GM23338 (cell line): ENCODE results near the gene APOL5. TPM values are rescaled to one million over a fixed set of nuclear protein-coding genes. Genes with fewer than 3 reads are reported as not detected.

Source experiments
- ATAC-seq: fragments of 200-7000 bp; cut with Tn5 transposase; 3 replicates; pipeline ENCODE4 v1.9.1; 2020
- DNase-seq: peaks from one replicate; pipeline ENCODE4 v3.0.0-alpha.2; 2015; ENCODE audit warnings: low spot score
- H2AFZ ChIP-seq: fragments of 200-600 bp; sonication (generic); 2 replicates; pipeline ENCODE4 v1.8.0; 2016; ENCODE audit warnings: antibody characterized with exemption, mild to moderate bottlenecking, moderate library complexity
- H3F3A ChIP-seq: fragments of 200-600 bp; sonication (generic); replicated peaks from 2 replicates; pipeline ENCODE4 v1.8.0; 2017; ENCODE audit warnings: antibody characterized with exemption, mixed run types, low read depth
- H3K27ac ChIP-seq: fragments of 200-600 bp; sonication (generic); 2 replicates; pipeline ENCODE4 v1.6.1; 2016; ENCODE audit warnings: low read depth
- H3K27me3 ChIP-seq: fragments of 200-600 bp; sonication (generic); 2 replicates; pipeline ENCODE4 v1.8.0; 2016; ENCODE audit warnings: mild to moderate bottlenecking, mixed run types, moderate library complexity; ENCODE audit not compliant: insufficient read depth
- H3K36me3 ChIP-seq: fragments of 200-600 bp; sonication (generic); 2 replicates; pipeline ENCODE4 v1.8.0; 2016; ENCODE audit warnings: mild to moderate bottlenecking; ENCODE audit not compliant: insufficient read depth
- H3K4me1 ChIP-seq: fragments of 200-600 bp; sonication (generic); 2 replicates; pipeline ENCODE4 v1.8.0; 2016; ENCODE audit warnings: mild to moderate bottlenecking, moderate library complexity; ENCODE audit not compliant: insufficient read depth
- H3K4me2 ChIP-seq: fragments of 200-600 bp; sonication (generic); 2 replicates; pipeline ENCODE4 v1.7.1; 2017; ENCODE audit warnings: mixed run types
- H3K4me3 ChIP-seq: fragments of 200-600 bp; sonication (generic); 2 replicates; pipeline ENCODE4 v1.6.1; 2016; ENCODE audit warnings: mixed run types
- H3K79me2 ChIP-seq: fragments of 200-600 bp; sonication (generic); replicated peaks from 2 replicates; pipeline ENCODE4 v1.8.0; 2017; ENCODE audit warnings: mild to moderate bottlenecking; ENCODE audit not compliant: insufficient read depth
- H3K9me2 ChIP-seq: fragments of 200-600 bp; sonication (generic); 2 replicates; pipeline ENCODE4 v1.8.0; 2017; ENCODE audit not compliant: insufficient read depth
- H4K20me1 ChIP-seq: fragments of 200-600 bp; sonication (generic); replicated peaks from 2 replicates; pipeline ENCODE4 v1.8.0; 2017; ENCODE audit warnings: mild to moderate bottlenecking; ENCODE audit not compliant: insufficient read depth
- H3K27ac Mint-ChIP-seq: 2 replicates; pipeline ENCODE4 v1.8.0; 2020; ENCODE audit warnings: inconsistent platforms, mild to moderate bottlenecking, moderate library complexity, mixed read lengths
- H3K27me3 Mint-ChIP-seq: 3 replicates; pipeline ENCODE4 v1.8.0; 2022; ENCODE audit warnings: low read depth, mild to moderate bottlenecking, moderate library complexity, mixed read lengths, inconsistent platforms; ENCODE audit not compliant: insufficient read depth, poor library complexity
- H3K36me3 Mint-ChIP-seq: 3 replicates; pipeline ENCODE4 v1.8.0; 2021; ENCODE audit warnings: low read depth, mild to moderate bottlenecking, inconsistent platforms, moderate library complexity, mixed read lengths
- H3K4me1 Mint-ChIP-seq: 3 replicates; pipeline ENCODE4 v1.8.0; 2020; ENCODE audit warnings: mild to moderate bottlenecking, inconsistent platforms, mixed read lengths
- H3K4me3 Mint-ChIP-seq: 3 replicates; pipeline ENCODE4 v1.8.0; 2021; ENCODE audit warnings: moderate library complexity, mild to moderate bottlenecking, inconsistent platforms, mixed read lengths
- H3K9me3 Mint-ChIP-seq: 3 replicates; pipeline ENCODE4 v1.8.0; 2020; ENCODE audit warnings: moderate library complexity, mild to moderate bottlenecking, inconsistent platforms, mixed read lengths
- CTCF ChIP-seq, 2 experiments: fragments of 200-600 bp in 1 of 2; sonication (generic) in 1 of 2; conservative IDR thresholded peaks; 2 replicates each; pipeline versions ENCODE4 v1.5.1 to v1.6.1; 2016 to 2017; ENCODE audit warnings: antibody characterized with exemption in 2 of 2, low read depth in 2 of 2, mild to moderate bottlenecking in 2 of 2, moderate library complexity in 1 of 2
- EZH2 ChIP-seq: fragments of 200-600 bp; sonication (generic); IDR thresholded peaks from one replicate; pipeline ENCODE4 v1.8.0; 2017; ENCODE audit warnings: antibody characterized with exemption, mild to moderate bottlenecking, low read depth; ENCODE audit not compliant: unreplicated experiment
- POLR2AphosphoS5 ChIP-seq: IDR thresholded peaks from 2 replicates; pipeline ENCODE4 v1.6.1; 2016; ENCODE audit warnings: antibody characterized with exemption, low read depth
- STAT1 ChIP-seq: IDR thresholded peaks from one replicate; pipeline ENCODE4 v1.6.1; 2016; ENCODE audit warnings: antibody characterized with exemption; ENCODE audit not compliant: unreplicated experiment
- ZNF331 ChIP-seq: fragments of 250-450 bp; sonication (Bioruptor Pico); IDR thresholded peaks from 2 replicates; pipeline ENCODE4 v1.5.0; 2020; ENCODE audit warnings: low read depth, mild to moderate bottlenecking, moderate library complexity
- polyA plus RNA-seq: library from polyadenylated mRNA; unstranded; fragments of >200 nt; fragmentation: Nextera tagmentation; extraction: Ambion mirVana; gene quantifications from 2 replicates; pipeline ENCODE4 v1.2.1, GENCODE V29; 2016
- total RNA-seq: library from RNA; depleted of rRNA; stranded (reverse); fragments of >200 nt; shearing (Covaris generic); gene quantifications from 2 replicates; pipeline ENCODE4 v1.2.3, GENCODE V29; 2014
- TF ChIP-seq, protein P1 (sequence below): IDR thresholded peaks from 2 replicates; pipeline ENCODE4 v1.6.1; 2016; ENCODE audit warnings: antibody characterized with exemption

The APOL5 gene
- total and polyA plus RNA-seq, 2 experiments from 2014 or later, result not detected

GRCh38 chr22:35683560-35683959 is 34.1 kb upstream of the APOL5 start:
- Mint-ChIP-seq H3K4me3 (no peak overlapping the region; the same call in 2 of the 3 replicates), H3K27me3 (peaks cover 1% of the 10 kb centered on the region), H3K36me3 (peaks cover 10% of the 10 kb centered on the region), H3K27ac (no peak overlapping the region), H3K4me1 (no peaks in the 10 kb centered on the region), H3K9me3 (peaks cover 19% of the 10 kb centered on the region)
- ATAC-seq (no peak), DNase-seq (no peak)
- Histone ChIP-seq H2AFZ (no peak overlapping the region; the same call in 1 of the 2 replicates), H4K20me1 (no peaks in the 10 kb centered on the region), H3K27ac (no peak overlapping the region), H3K27me3 (no peaks in the 10 kb centered on the region), H3K79me2 (no peaks in the 10 kb centered on the region), H3K9me2 (no peaks in the 10 kb centered on the region), H3K4me2 (no peak overlapping the region), H3K4me1 (no peaks in the 10 kb centered on the region), H3K4me3 (no peak overlapping the region), H3F3A (no peaks in the 10 kb centered on the region), H3K36me3 (peaks cover 6% of the 10 kb centered on the region; the same call in 1 of the 2 replicates)
- TF ChIP-seq ZNF331 (CRISPR knock-in tag) (no peak), POLR2AphosphoS5 (no peak), STAT1 (no peak)

DNA sequence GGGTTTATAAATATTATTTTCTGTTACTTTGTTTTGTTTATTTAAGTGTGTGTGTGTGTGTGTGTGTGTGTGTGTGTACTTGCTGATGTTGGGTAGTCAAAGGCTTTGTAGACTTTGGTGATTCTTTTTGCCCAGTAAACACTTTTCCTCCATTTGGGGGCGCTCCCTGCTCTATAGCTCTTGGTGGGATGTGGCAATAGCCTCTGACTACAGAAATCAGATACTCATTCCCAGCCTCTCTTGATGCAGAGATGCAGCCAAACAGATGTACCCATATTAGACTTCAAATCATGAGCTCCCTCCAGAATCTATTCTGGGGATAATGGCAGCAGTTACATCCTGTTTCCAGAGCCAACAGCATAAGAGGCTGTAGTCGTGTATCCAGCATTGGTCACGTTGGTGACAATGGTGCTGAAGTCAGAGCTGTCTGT is 33.4 kb upstream of the APOL5 start:
- H2AFZ ChIP-seq, result no peak overlapping the region
- Mint-ChIP-seq H3K4me3 (no peak overlapping the region), H3K27ac (no peak overlapping the region), H3K4me1 (no peaks in the 10 kb centered on the region), H3K36me3 (peaks cover 10% of the 10 kb centered on the region), H3K27me3 (peaks cover 1% of the 10 kb centered on the region), H3K9me3 (peaks cover 19% of the 10 kb centered on the region)
- no peaks in the 10 kb centered on the region for H3F3A ChIP-seq
- no peaks in the 10 kb centered on the region for H4K20me1 ChIP-seq
- ATAC-seq, result peak; percentile 52
- DNase-seq, result peak; percentile 67
- no peaks in the 10 kb centered on the region for H3K4me1 ChIP-seq
- no peak overlapping the region for H3K4me3 ChIP-seq
- H3K27ac ChIP-seq, result no peak overlapping the region
- no peaks in the 10 kb centered on the region for H3K27me3 ChIP-seq
- TF ChIP-seq CTCF (conservative IDR thresholded peaks at IDR 0.05; ENCODE audit: low read depth in 2 of 2), result peak; percentile 58 to 76
- TF ChIP-seq, protein P1, sequence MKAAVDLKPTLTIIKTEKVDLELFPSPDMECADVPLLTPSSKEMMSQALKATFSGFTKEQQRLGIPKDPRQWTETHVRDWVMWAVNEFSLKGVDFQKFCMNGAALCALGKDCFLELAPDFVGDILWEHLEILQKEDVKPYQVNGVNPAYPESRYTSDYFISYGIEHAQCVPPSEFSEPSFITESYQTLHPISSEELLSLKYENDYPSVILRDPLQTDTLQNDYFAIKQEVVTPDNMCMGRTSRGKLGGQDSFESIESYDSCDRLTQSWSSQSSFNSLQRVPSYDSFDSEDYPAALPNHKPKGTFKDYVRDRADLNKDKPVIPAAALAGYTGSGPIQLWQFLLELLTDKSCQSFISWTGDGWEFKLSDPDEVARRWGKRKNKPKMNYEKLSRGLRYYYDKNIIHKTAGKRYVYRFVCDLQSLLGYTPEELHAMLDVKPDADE, result no peak
- no peaks in the 10 kb centered on the region for H3K79me2 ChIP-seq
- no peak overlapping the region for H3K4me2 ChIP-seq
- H3K9me2 ChIP-seq, result no peaks in the 10 kb centered on the region
- H3K36me3 ChIP-seq, result peaks cover 6% of the 10 kb centered on the region; the same call in 1 of the 2 replicates

DNA sequence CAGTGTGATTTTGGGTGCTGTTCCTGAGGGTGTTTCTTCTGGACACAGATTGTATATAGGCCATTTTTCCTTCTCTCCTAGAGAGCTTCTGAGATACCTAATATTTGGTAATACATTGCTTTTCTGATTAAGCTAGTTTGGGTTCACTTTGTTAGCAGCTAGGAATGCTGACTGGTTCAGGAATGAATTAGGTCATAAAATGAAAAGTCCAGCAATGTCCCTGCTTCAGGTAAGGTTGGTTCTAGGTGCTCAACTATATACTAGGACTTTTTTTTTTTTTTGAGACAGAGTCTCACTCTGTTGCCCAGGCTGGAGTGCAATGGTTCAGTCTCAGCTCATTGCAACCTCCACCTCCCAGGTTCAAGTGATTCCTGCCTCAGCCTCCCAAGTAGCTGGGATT is 32.9 kb upstream of the APOL5 start:
- Mint-ChIP-seq H3K4me3 (no peak overlapping the region), H3K4me1 (no peaks in the 10 kb centered on the region), H3K27ac (no peak overlapping the region)

More for the DNA sequence above, 32.9 kb upstream of the APOL5 start:
- no peaks in the 10 kb centered on the region for H3F3A ChIP-seq
- H3K27me3 Mint-ChIP-seq, result peaks cover 3% of the 10 kb centered on the region
- ATAC-seq (no peak), DNase-seq (no peak)
- no peaks in the 10 kb centered on the region for H3K4me1 ChIP-seq
- H2AFZ ChIP-seq, result no peak overlapping the region
- peaks cover 6% of the 10 kb centered on the region; the same call in 1 of the 2 replicates for H3K36me3 ChIP-seq
- no peak overlapping the region for H3K27ac ChIP-seq
- no peaks in the 10 kb centered on the region for H4K20me1 ChIP-seq
- no peaks in the 10 kb centered on the region for H3K9me2 ChIP-seq
- H3K79me2 ChIP-seq, result no peaks in the 10 kb centered on the region
- H3K4me3 ChIP-seq, result no peak overlapping the region
- H3K4me2 ChIP-seq, result no peak overlapping the region
- no peaks in the 10 kb centered on the region for H3K27me3 ChIP-seq
- peaks cover 19% of the 10 kb centered on the region for H3K9me3 Mint-ChIP-seq
- no peak for TF ChIP-seq EZH2
- H3K36me3 Mint-ChIP-seq, result peaks cover 10% of the 10 kb centered on the region
